LoVo (cell line): Measurements from ENCODE around the gene BTBD3.

Source experiments
- DNase-seq: peaks from one replicate; pipeline ENCODE4 v3.0.0-alpha.2; 2016; ENCODE audit warnings: low spot score

The BTBD3 gene

GRCh38 chr20:11970243-11970836 is 52.6 kb downstream of the BTBD3 start:
- no peak for DNase-seq

GRCh38 chr20:11972478-11972877 is 54.8 kb downstream of the BTBD3 start:
- DNase-seq, result no peak
